ENCODE results near the gene CDC14A.
"Not testable (repeated sequence)": the region's sequence is repeated elsewhere in the genome, so short reads cannot be mapped to it uniquely, and the experiment has no call there.

Gene CDC14A, protein sequence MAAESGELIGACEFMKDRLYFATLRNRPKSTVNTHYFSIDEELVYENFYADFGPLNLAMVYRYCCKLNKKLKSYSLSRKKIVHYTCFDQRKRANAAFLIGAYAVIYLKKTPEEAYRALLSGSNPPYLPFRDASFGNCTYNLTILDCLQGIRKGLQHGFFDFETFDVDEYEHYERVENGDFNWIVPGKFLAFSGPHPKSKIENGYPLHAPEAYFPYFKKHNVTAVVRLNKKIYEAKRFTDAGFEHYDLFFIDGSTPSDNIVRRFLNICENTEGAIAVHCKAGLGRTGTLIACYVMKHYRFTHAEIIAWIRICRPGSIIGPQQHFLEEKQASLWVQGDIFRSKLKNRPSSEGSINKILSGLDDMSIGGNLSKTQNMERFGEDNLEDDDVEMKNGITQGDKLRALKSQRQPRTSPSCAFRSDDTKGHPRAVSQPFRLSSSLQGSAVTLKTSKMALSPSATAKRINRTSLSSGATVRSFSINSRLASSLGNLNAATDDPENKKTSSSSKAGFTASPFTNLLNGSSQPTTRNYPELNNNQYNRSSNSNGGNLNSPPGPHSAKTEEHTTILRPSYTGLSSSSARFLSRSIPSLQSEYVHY

DNA sequence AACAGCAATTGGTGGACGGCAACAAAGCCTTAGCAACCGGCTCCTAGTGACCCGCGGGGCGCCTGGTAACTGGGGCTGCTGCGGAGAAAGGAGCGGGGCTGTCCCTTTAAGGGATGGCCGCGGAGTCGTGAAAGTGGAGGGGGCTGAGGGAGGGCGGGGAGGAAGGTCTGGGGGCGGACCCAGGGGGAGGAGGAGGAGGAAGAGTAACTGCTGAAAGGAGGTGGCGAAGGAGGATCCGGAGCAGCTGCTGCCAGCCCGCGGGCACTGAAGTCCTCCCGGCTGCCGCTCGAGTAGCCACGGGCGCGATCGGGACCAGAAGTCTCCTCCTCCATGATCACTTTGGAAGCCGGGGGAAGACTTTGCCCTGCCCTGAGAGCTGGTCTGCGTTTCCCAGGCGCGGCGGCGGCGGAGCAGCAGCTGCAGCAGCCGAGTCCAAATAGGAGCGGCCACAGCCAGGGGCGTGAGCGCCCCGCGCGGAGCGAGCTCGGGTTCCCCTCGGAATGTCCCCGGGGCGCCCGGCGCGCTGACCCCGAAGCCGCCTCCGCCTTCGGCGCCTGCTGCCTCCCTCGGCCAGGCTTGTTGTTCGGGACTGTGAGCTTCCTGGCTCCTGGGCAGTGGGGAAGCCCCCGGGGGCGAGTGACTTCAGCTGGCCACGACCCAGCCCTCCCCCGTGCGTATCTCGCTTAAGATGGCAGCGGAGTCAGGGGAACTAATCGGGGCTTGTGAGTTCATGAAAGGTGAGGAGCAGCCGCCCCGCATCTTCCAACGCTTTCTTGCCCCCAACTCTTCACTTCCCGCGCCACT, at the start of gene CDC14A:
Gene CDC14A, plus strand, starts transcription at position 240 of the 804 bp plus-strand sequence. Its CDS starts 449 bp downstream, at position 689.
- DNase-seq (ENCODE audit: low read depth in 2 of 2) = peak; percentile 71 to 72

DNA sequence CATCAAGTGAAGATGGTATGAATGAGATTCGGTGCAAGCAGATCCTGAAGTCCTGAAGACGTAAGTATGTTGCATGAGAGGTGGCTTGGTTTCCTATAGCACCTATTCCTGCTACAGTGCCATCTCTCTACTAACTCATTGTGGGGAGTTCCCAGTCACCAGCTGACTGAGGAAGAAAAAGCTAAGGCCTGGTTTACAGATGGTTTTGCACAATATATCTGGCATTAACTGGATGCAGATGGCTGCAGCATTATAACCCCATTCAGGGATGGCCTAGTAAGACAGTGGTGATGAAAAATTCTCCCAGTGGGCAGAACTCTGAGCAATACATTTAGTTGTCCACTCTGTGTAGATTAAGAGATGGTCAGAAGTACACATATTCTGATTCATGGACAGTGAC, 49.6 kb upstream of the CDC14A start:
- DNase-seq (ENCODE audit: low read depth in 2 of 2) = no peak

DNA sequence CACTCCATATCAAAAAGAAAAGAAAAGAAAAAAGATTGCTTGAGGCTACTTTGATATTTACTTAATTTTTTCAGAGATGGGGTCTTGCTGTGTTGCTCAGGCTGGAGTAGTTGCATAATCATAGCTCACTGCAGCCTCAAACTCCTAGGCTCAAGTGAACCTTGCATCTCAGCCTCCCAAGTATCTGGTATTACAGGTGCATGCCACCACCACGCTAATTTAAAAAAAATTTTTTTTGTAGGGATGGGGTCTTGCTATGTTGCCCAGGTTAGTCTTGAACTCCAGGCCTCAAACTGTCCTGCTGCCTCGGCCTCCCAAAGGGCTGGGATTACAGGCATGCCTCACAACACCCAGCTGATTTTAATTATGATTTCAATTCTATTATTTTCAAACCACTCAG, 48.1 kb upstream of the CDC14A start:
- DNase-seq (ENCODE audit: low read depth in 2 of 2) = no peak

DNA sequence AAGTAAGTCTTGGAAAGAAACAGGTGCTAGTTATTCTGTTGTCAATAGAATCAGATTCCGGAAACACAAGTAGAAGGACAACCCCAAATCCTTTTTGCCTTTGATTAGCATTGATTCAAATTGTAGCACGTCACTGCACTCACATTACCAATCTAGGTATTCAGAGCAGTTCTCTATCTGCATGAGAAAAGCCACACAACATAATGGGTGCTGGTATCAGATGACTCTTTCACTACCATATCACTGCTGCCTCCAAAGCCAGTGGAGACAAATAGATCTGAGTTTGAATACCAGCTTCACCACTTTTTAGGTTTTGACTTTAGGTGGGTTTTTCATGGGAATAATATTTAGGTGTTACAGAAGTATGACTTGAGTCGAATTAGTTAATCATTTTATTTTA, 47.4 kb upstream of the CDC14A start:
- no peak for DNase-seq (ENCODE audit: low read depth in 2 of 2)

DNA sequence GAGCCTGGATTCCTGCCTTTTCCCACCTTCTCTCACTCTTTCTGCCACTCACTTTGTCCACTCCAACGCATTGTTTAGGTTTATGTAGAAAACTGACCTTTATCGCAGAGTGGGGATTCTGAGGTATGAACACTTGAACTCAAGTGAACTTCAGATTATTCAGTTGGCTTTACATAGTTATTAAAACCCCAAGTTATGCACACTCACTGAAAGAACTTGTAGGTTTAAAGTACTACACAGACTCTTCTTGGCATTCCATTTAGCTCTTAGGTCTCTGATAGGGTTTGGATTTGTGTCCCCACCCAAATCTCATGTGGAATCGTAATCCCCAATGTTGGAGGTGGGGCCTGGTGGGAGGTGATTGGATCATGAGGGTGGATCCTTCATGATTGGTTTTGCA, 46.4 kb upstream of the CDC14A start:
- DNase-seq (ENCODE audit: low read depth in 2 of 2) = no peak

DNA sequence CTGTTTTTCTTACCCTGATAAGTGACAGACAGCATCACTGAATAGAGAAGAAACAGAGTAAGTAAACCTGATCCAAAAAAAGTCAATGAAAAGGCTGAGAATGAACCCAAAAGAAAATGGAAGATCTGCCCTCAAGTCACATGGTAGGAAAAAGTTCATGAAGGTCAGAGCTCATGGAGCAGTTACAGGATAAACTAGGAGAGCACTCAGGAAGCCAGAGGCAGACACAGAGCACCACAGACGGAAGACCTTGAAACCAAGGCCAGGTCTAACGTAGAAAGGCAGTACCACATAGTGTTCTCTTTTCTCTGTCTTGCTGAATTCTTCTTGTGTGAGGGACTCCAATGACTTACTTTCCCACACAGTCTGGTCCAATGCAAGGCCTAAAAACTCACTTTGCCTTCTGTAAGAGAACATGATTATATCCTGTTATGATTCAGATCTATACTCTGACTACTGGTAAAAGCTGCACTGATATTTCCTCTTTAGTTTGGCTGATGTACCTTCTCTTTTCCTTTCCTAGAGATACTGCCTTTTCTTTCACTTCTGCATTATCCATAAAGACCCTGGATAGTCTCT, 45.5 kb upstream of the CDC14A start:
- DNase-seq (ENCODE audit: low read depth in 2 of 2) = no peak

DNA sequence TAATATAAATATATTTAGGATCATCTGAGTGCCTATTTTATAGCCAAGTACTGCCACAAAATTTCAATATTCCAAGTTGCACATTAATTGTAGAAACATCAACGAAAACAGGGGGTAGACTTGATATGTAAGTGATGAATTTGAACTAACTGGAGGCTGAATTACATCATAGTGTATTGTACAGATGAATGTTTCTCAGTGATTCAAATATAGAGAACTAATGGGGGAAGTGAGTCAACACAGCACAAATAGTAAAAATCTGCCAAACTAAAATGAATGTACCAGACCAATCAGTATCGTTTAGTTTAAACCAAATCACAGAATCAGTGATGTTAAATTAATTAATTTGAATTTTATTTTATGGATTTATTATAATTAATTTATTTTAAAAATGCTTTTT, 43.5 kb upstream of the CDC14A start:
- no peak for DNase-seq (ENCODE audit: low read depth in 2 of 2)

DNA sequence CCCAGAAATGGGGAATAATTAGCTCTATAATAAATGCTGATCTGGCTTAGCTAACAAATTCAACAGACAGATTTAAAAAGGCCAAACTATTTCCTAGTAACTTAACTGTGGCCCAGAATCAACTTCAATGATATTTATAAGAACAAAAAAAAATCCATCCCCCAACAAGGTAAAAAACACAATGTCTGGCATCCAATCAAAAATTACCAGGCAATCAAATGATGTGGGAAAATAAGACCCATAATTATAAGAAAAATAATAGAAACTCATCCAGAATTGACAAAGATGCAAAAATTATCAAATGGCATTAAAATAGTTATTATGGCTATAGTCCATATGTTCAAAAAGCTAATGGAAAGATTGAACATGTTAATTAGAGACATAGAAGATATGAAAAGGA, 42.4 kb upstream of the CDC14A start:
- no peak for DNase-seq (ENCODE audit: low read depth in 2 of 2)

DNA sequence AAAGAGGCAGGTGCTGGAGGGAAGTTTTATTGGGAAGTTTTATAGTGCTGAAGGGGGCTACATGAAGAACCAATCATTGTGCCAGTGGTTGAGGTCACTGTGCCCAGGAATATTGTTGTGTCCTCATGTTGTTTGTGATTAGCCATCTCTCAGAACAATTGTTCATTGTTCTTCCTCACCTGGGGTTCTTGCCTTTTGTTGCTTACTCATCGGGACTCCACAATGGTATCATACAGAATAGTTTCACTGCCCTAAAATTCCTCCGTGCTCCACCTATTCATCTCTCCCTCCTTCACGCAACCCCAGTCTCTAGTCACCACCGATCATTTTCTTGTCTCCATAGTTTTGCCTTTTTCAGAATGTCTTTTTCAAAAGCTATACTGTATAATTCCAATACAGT, 38.9 kb upstream of the CDC14A start:
- no peak for DNase-seq (ENCODE audit: low read depth in 2 of 2)

DNA sequence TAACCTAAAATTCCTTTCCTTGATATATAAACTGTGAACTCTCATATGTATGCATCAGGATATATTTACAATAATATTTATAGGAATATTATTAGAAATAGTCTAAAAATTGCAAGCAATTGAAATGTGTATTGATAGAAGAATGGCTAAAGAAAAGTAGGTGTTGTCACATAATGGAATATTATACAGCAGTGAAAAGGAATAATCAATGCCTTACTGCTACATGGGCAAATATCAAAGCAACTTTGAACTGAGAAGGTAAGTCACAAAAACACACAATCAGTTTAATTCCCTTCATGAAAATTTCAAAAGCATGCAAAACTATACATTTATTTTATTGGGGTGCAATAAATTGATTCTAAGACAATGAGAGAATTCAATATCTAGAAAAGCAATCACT, 35.7 kb upstream of the CDC14A start:
- DNase-seq (ENCODE audit: low read depth in 2 of 2) = no peak

DNA sequence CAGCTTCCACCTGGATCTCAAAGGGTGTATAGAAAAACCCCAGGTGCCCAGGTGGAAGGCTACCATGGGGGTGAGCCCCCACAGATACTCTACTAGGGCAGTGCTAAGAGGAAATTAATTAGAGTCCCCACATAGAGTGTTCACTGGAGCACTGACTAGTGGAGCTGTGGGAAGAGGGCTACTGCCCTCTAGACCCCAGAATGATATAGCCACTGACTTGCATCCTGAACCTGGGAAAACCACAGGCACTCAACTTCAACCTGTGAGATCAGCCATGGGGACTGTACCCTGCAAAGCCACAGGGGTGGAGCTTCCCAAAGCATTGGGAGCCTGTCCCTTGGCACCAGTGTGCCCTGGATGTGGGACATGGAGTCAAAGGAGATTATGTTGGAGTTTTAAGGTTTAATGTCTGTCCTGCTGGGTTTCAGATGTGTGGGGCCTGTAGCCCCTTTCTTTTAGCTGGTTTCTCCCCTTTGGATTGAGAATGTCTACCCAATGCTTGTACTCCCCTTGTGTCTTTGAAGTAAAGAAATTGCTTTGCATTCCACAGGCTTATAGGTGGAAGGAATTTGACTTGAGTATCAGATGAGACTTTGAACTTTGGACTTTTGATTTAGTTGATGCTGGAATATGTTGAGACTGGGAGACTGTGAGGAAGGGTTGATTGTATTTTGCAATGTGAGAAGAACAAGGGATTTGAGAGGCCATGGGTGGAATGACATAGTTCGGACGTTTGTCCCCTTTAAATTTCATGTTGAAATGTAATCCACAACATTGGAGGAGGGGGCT, 31.8 kb upstream of the CDC14A start:
- no peak for DNase-seq (ENCODE audit: low read depth in 2 of 2)

DNA sequence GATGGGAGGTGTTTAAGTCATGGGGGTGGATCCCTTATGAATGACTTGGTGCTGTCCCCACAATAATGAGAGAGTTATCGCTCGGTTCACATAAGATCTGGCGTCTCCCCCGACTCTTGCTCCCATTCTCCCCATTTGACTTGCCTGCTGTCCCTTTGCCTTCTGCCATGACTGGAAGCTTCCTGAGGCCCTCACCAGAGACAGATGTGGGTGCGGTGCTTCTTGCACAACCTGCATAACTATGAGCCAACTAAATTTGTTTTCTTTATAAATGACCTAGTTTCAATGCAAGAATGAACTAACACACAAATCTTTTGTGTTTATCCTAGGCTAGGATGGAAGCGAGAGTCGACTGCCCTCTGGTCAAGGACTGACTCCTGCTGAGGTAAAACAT, 31.2 kb upstream of the CDC14A start:
- no peak for DNase-seq (ENCODE audit: low read depth in 2 of 2)

DNA sequence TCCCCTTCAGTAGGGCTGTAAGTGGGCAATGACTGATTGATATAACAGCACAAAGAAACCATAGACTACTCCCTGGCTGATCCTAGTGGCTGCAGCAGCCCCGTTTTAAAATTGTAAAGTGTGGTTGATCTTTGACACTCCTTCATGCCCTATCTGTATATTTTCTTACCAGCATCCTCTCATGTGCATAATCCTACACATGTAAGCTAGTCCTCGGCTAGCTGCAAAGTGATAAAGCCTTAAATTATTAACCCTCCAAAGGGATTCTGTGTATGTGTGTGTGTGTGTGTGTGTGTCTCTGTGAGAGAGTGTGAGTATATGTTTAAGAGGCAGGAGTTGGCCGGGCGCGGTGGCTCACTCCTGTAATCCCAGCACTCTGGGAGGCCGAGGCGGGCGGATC, 30.8 kb upstream of the CDC14A start:
- DNase-seq (ENCODE audit: low read depth in 2 of 2) = no peak

DNA sequence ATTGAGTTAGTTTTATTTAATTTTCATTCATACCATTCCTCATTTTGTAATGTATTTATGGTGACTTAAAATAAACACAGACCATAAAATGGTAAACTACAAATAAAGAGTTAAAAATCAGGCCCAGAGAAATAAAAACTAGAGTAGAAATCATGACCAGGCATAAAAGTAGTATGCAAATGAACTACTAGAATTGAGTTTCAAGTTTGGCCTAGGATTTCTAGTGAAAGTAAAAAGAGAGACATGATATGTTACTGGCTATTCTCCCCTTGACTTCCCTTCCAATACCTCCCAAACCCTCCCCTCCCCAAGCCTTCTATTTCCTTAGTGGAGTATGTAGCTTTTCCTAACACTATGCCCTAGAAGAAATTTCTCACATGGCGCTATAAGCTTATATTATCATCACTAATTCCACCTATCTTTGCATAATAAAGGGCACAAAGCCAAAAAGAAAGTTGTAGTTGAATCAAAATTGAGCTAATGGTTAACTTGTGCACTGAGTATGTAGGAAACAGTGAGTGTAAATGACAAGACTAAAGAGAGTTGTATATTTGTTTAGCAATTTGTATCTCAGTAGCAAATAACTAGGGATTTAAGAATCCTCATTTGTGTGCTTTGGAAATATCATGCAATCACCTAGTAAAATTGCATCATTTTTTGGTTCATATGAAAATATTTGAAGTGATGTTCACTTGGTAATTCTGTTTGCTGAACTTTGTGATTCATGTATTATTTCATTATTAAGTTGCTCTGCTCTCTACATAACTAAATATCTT, 29.7 kb upstream of the CDC14A start:
- no peak for DNase-seq (ENCODE audit: low read depth in 2 of 2)

DNA sequence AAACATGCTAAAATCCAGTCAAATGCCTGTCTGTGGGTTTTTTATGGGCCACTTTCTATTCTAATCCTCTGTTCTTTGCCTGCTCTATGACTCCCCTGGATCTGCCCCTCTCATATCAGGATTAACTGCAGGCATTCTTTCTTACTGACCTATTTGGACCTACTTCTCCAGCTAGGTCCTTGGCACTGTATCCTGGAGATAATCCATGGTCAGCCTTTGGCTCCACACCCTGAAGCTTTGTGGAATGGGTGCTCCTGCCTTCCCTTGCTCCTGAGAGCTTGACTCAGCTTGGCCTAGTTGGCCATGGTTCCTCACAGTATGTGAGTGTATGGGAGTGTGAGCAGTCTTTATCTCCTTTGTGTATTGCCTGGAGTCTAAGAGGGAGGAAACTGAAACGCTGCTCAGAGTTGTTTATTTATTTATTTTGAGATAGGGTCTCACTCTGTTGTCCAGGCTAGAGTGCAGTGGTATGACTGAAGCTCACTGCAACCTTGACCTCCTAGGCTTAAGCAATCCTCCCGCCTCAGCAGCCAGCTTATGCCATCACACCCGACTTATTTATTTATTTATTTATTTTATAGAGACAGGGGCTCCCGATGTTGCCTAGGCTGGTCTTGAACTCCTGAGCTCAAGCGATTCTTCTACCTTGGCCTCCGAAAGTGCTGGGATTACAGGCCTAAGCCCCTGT, 28.7 kb upstream of the CDC14A start:
- DNase-seq (ENCODE audit: low read depth in 2 of 2) = no peak

DNA sequence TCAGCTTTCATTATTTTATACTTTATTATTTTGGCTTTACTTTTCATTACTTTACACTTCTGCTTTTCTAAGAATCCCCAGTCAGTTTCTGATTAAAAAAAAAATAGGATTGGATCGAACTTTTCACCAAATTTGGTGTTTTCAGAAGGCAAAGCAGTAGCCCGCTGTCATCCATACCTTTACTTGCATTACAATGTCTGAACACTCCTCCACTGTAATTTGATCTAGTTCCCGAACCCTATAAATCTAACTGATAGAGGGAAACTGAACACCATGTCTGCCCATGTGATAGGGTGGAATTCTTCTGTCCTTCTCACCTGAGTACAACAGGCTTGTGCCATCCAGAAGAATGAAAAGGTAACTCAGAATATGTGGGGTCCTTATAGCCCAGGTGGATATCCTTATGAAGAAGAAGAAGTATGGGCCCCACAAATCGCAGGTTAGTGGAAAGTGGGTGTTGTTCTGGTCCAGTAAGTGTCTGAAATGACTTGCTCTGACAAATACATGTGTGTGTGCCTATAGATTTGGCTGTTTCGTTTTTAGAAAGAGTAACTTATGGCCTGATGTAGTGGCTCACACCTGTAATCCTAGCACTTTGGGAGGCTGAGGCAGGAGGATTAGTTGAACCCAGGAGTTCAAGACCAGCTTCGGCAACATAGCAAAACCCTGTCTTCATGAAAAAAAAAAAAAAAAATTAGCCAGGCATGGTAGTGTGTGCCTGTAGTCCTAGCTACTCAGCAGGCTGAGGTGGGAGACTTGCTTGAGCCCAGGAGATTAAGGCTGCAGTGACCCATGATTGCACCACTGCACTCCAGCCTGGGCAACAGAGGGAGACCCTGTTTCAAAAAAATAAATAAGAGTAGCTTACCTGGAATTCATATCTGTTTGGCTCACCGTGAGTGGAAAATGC, 26.6 kb upstream of the CDC14A start:
- no peak for DNase-seq (ENCODE audit: low read depth in 2 of 2)

DNA sequence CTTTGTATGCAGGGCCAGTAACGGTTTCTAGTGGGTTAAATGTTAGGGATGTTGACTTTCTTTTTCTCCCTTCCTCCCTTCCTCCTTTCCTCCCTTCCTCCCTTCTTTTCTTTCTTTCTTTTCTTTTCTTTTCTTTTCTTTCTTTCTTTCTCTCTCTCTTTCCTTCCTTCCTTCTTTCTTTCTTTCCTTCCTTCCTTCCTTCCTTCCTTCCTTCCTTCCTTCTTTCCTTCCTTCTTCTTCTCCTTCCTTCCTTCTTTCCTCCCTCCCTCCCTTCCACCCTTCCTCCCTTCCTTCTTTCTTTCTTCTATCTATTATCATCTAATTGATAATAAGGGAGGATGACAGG, 26.0 kb upstream of the CDC14A start:
- not testable (repeated sequence) for DNase-seq (ENCODE audit: low read depth in 2 of 2)

DNA sequence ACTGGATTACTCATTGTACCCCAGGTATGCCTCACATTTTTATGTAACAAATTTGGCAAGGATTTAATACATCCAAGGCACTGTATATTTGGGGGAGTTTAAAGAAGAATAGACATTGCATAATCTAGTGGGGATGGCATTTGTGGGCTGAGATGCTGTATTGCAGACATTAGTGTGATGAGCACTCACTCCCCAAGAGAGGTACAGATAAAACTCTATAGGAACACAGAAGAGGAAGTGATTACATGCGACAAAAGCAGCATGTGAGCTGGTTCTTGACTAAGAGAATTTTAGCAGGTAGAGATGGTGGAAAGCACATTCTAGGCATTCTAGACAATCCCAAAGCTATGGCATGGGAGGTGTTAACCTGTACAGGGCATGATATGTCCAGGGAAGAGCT, 24.2 kb upstream of the CDC14A start:
- no peak for DNase-seq (ENCODE audit: low read depth in 2 of 2)

DNA sequence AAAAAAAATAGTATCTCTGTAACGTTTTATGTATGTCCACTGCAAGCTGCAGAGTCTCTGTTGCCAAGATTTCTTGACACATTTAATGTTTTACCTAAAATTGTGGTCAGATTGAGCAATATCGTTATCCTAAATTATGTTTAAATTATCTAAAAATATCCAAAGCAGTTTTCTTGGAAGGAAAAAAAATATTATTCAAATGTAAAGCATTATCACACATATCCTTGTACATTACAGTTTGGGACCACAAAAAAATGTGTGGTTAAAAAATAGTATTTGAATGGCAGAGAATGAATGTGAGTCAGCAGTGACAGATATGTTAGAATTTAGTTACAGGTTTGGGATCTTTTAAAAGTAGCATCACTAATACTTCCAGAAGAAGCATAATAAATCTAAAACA, 21.2 kb upstream of the CDC14A start:
- not testable (repeated sequence) for DNase-seq (ENCODE audit: low read depth in 2 of 2)

Measured in activated CD8-positive, alpha-beta memory T cell treated with anti-CD3 and anti-CD28 coated beads for 4 hours (primary cell).